Erythroblast (primary cell): ENCODE measurements around the gene VIPR1.

Experiments used
- GATA1 ChIP-seq: IDR thresholded peaks from 2 replicates; pipeline ENCODE4 v1.6.1; 2011; ENCODE audit warnings: low read depth, mild to moderate bottlenecking, control low read depth, low read length, moderate library complexity
- POLR2A ChIP-seq: IDR thresholded peaks from 2 replicates; pipeline ENCODE4 v1.6.1; 2011; ENCODE audit warnings: mild to moderate bottlenecking, low read length

DNA sequence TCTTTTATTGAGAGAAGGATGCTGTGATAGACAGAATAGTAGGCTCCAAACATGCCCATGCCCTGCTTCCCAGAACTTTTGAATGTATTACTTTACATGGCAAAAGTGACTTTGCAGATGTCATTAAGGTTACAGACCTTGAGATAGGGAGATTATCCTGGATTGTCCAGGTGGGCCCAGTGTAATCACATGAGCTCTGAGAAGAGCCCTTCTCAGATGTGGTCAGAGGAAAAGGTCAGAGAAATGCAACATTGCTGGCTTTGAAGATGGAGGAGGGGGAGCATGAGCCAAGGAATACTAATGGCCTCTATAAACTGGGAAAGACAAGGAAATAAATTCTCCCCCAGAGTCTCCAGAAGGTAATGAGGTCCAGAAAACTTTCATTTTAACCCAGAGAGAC lies 46.2 kb upstream of the VIPR1 start:
- TF ChIP-seq POLR2A, result no peak
- TF ChIP-seq GATA1, result no peak
